GM12878 (cell line): Measurements from ENCODE around the gene TTC23. TPM values are rescaled to one million over a fixed set of nuclear protein-coding genes. Genes with fewer than 3 reads are reported as not detected.

Experiments
- BHLHE40 ChIP-seq, 2 experiments: fragments of 450-650 bp in 1 of 2; IDR thresholded peaks; 2 replicates each; pipeline ENCODE4 v1.6.1; 2011 to 2017; ENCODE audit warnings: low read depth in 2 of 2, borderline replicate concordance in 1 of 2, improper control_type of control experiment in 1 of 2, low read length in 1 of 2, mild to moderate bottlenecking in 1 of 2
- CHD4 ChIP-seq: fragments of 200-600 bp; sonication (generic); IDR thresholded peaks from 2 replicates; pipeline ENCODE4 v1.6.1; 2016; ENCODE audit warnings: mild to moderate bottlenecking
- CREB1 ChIP-seq: IDR thresholded peaks from 2 replicates; pipeline ENCODE4 v1.6.1; 2012; ENCODE audit warnings: low read depth, mild to moderate bottlenecking, inconsistent platforms
- DPF2 ChIP-seq: fragments of 450-650 bp; IDR thresholded peaks from 2 replicates; pipeline ENCODE4 v1.6.1; 2017; ENCODE audit warnings: mild to moderate bottlenecking
- IKZF1 ChIP-seq: fragments of 450-650 bp; conservative IDR thresholded peaks from 2 replicates; pipeline ENCODE4 v1.6.1; 2017; ENCODE audit warnings: antibody characterized with exemption, mild to moderate bottlenecking
- RAD21 ChIP-seq: IDR thresholded peaks from 2 replicates; pipeline ENCODE4 v1.6.1; 2011; ENCODE audit warnings: mild to moderate bottlenecking, low read depth, low read length, moderate library complexity; ENCODE audit not compliant: insufficient read depth
- RUNX3 ChIP-seq: IDR thresholded peaks from 2 replicates; pipeline ENCODE4 v1.6.1; 2012; ENCODE audit warnings: low read length, inconsistent platforms
- SMARCA5 ChIP-seq: fragments of 450-650 bp; IDR thresholded peaks from 2 replicates; pipeline ENCODE4 v1.6.1; 2017; ENCODE audit warnings: mild to moderate bottlenecking
- TCF3 ChIP-seq: IDR thresholded peaks from 2 replicates; pipeline ENCODE4 v1.6.1; 2012; ENCODE audit warnings: low read depth, mild to moderate bottlenecking, low read length, borderline replicate concordance; ENCODE audit not compliant: insufficient read depth
- polyA plus RNA-seq, 11 experiments: library from polyadenylated mRNA; depleted of rRNA in 4 of 11; unstranded in 6 of 11; stranded (reverse) in 5 of 11; fragments of >200 nt; fragmentation: Nextera tagmentation in 4 of 11; fragmentation: Illumina TruSeq in 1 of 11; extraction: Ambion mirVana in 4 of 11; extraction: Trizol in 1 of 11; gene quantifications; 1 replicate in 1 of 11; 2 replicates in 10 of 11; pipeline versions ENCODE4 v1.2.1 to v1.2.3, GENCODE V29; 2011 to 2016; ENCODE audit warnings: inconsistent platforms in 2 of 11, missing spikeins in 2 of 11, low read depth in 1 of 11
- total RNA-seq, 4 experiments: library from RNA; depleted of rRNA in 3 of 4; stranded (reverse); fragments of >200 nt in 3 of 4; fragmentation: Illumina TruSeq in 1 of 4; extraction: Trizol in 1 of 4; gene quantifications; 2 replicates each; pipeline versions ENCODE4 v1.2.1 to v1.2.3, GENCODE V29; 2013 to 2021
- TF ChIP-seq, protein P1 (sequence below): fragments of 450-650 bp; IDR thresholded peaks from 2 replicates; pipeline ENCODE4 v1.6.1; 2016; ENCODE audit warnings: mild to moderate bottlenecking, moderate library complexity, borderline replicate concordance
- TF ChIP-seq, protein P2 (sequence below), 3 experiments: IDR thresholded peaks in 2 of 3; conservative IDR thresholded peaks in 1 of 3; 2 replicates each; pipeline ENCODE4 v1.5.1; 2011; ENCODE audit warnings: low read depth in 3 of 3, low read length in 3 of 3, mild to moderate bottlenecking in 3 of 3, control low read depth in 2 of 3, moderate library complexity in 2 of 3, inconsistent platforms in 1 of 3, mixed read lengths in 1 of 3; ENCODE audit not compliant: control insufficient read depth in 2 of 3, insufficient read depth in 1 of 3; ENCODE audit errors: extremely low read depth in 1 of 3
- TF ChIP-seq, protein P3 (sequence below): IDR thresholded peaks from 2 replicates; pipeline ENCODE4 v1.6.1; 2011; ENCODE audit warnings: low read depth, mild to moderate bottlenecking, low read length, moderate library complexity, borderline replicate concordance; ENCODE audit errors: extremely low read depth
- TF ChIP-seq, protein P4 (sequence below): fragments of 450-650 bp; formaldehyde crosslinking; IDR thresholded peaks from 2 replicates; pipeline ENCODE4 v1.4.0; 2020; ENCODE audit warnings: mild to moderate bottlenecking, moderate library complexity

Gene TTC23
- total and polyA plus RNA-seq, 10 of the 15 experiments (the other 5 are each of a cell fraction or from before 2014, with no cell fraction given) = 1.2 to 9.0 (median 6.5) TPM

DNA sequence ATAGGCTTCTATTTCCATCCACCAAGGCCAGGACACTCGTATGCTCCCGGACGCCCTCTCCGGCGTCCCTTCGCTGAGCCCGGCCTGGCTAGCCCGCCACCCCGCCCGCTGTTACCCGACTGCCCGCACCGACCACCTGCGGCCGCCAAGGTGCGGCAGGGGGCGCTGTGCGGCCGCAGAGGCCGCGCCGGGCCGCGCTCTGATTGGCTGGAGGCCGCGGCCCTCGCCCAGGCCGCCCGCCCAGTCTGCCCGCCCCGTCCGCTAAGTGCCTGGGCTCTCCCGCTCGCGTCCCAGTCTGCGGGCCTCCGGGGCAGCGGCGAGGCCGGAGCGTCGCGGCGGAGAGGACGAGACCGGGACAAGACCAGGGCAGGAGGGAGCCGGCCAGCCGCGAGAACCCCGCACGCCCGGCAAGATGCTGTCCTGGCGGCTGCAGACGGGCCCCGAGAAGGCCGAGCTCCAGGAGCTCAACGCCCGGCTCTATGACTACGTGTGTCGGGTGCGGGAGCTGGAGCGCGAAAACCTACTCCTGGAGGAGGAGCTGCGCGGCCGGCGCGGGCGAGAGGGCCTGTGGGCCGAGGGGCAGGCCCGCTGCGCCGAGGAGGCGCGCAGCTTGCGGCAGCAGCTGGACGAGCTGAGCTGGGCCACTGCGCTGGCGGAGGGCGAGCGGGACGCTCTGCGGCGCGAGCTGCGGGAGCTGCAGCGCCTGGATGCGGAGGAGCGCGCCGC is 144.4 kb downstream of the TTC23 start, which contains the start of gene SYNM (continued):
- TF ChIP-seq, protein P1, sequence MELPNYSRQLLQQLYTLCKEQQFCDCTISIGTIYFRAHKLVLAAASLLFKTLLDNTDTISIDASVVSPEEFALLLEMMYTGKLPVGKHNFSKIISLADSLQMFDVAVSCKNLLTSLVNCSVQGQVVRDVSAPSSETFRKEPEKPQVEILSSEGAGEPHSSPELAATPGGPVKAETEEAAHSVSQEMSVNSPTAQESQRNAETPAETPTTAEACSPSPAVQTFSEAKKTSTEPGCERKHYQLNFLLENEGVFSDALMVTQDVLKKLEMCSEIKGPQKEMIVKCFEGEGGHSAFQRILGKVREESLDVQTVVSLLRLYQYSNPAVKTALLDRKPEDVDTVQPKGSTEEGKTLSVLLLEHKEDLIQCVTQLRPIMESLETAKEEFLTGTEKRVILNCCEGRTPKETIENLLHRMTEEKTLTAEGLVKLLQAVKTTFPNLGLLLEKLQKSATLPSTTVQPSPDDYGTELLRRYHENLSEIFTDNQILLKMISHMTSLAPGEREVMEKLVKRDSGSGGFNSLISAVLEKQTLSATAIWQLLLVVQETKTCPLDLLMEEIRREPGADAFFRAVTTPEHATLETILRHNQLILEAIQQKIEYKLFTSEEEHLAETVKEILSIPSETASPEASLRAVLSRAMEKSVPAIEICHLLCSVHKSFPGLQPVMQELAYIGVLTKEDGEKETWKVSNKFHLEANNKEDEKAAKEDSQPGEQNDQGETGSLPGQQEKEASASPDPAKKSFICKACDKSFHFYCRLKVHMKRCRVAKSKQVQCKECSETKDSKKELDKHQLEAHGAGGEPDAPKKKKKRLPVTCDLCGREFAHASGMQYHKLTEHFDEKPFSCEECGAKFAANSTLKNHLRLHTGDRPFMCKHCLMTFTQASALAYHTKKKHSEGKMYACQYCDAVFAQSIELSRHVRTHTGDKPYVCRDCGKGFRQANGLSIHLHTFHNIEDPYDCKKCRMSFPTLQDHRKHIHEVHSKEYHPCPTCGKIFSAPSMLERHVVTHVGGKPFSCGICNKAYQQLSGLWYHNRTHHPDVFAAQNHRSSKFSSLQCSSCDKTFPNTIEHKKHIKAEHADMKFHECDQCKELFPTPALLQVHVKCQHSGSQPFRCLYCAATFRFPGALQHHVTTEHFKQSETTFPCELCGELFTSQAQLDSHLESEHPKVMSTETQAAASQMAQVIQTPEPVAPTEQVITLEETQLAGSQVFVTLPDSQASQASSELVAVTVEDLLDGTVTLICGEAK = no peak
- TF ChIP-seq DPF2 = 0 out of 2 replicates have a peak, but pooled peaks have one; percentile 22
- TF ChIP-seq, protein P2, sequence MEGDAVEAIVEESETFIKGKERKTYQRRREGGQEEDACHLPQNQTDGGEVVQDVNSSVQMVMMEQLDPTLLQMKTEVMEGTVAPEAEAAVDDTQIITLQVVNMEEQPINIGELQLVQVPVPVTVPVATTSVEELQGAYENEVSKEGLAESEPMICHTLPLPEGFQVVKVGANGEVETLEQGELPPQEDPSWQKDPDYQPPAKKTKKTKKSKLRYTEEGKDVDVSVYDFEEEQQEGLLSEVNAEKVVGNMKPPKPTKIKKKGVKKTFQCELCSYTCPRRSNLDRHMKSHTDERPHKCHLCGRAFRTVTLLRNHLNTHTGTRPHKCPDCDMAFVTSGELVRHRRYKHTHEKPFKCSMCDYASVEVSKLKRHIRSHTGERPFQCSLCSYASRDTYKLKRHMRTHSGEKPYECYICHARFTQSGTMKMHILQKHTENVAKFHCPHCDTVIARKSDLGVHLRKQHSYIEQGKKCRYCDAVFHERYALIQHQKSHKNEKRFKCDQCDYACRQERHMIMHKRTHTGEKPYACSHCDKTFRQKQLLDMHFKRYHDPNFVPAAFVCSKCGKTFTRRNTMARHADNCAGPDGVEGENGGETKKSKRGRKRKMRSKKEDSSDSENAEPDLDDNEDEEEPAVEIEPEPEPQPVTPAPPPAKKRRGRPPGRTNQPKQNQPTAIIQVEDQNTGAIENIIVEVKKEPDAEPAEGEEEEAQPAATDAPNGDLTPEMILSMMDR (IDR thresholded peaks at IDR 0.05 in 2 of 3, conservative IDR thresholded peaks at IDR 0.05 in 1 of 3; ENCODE audit: control insufficient read depth in 2 of 3, extremely low read depth in 1 of 3, insufficient read depth in 1 of 3, low read depth in 3 of 3, low read length in 3 of 3) = peak; percentile 56 to 68 (median 67); a peak in 5 of 6 replicates
- TF ChIP-seq BHLHE40 (IDR thresholded peaks at IDR 0.05; ENCODE audit: borderline replicate concordance in 1 of 2, low read depth in 2 of 2, low read length in 1 of 2) = peak in 1 of 2 experiments; percentile 17; a peak in 1 of 4 replicates
- no peak for TF ChIP-seq CHD4
- TF ChIP-seq TCF3 = peak; percentile 64; the same call in 1 of the 2 replicates
- TF ChIP-seq, protein P3, sequence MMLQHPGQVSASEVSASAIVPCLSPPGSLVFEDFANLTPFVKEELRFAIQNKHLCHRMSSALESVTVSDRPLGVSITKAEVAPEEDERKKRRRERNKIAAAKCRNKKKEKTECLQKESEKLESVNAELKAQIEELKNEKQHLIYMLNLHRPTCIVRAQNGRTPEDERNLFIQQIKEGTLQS = no peak
- 0 out of 2 replicates have a peak, but pooled peaks have one; percentile 6 for TF ChIP-seq CREB1
- TF ChIP-seq RAD21 = peak; percentile 68
- peak; percentile 76; the same call in 1 of the 2 replicates for TF ChIP-seq IKZF1
- peak; percentile 60 for TF ChIP-seq RUNX3
- TF ChIP-seq, protein P4, sequence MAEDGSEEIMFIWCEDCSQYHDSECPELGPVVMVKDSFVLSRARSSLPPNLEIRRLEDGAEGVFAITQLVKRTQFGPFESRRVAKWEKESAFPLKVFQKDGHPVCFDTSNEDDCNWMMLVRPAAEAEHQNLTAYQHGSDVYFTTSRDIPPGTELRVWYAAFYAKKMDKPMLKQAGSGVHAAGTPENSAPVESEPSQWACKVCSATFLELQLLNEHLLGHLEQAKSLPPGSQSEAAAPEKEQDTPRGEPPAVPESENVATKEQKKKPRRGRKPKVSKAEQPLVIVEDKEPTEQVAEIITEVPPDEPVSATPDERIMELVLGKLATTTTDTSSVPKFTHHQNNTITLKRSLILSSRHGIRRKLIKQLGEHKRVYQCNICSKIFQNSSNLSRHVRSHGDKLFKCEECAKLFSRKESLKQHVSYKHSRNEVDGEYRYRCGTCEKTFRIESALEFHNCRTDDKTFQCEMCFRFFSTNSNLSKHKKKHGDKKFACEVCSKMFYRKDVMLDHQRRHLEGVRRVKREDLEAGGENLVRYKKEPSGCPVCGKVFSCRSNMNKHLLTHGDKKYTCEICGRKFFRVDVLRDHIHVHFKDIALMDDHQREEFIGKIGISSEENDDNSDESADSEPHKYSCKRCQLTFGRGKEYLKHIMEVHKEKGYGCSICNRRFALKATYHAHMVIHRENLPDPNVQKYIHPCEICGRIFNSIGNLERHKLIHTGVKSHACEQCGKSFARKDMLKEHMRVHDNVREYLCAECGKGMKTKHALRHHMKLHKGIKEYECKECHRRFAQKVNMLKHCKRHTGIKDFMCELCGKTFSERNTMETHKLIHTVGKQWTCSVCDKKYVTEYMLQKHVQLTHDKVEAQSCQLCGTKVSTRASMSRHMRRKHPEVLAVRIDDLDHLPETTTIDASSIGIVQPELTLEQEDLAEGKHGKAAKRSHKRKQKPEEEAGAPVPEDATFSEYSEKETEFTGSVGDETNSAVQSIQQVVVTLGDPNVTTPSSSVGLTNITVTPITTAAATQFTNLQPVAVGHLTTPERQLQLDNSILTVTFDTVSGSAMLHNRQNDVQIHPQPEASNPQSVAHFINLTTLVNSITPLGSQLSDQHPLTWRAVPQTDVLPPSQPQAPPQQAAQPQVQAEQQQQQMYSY (CRISPR knock-in tag) = no peak
- 0 out of 2 replicates have a peak, but pooled peaks have one; percentile 34 for TF ChIP-seq SMARCA5
